Raji (cell line): ENCODE measurements around the gene ADPRHL1.

Experiments used
- POLR2A ChIP-seq: IDR thresholded peaks from 2 replicates; pipeline ENCODE4 v1.6.1; 2011; ENCODE audit warnings: low read depth, low read length, control low read depth; ENCODE audit not compliant: insufficient read depth

ADPRHL1 gene

GRCh38 chr13:113452942-113453901 is at the start of gene ADPRHL1:
TSS of gene ADPRHL1 (minus strand) at chr13:113453488. CDS start at chr13:113453437, 51 bp downstream.
- TF ChIP-seq POLR2A, result no peak

GRCh38 chr13:113502686-113503085 is 49.4 kb upstream of the ADPRHL1 start:
- TF ChIP-seq POLR2A, result no peak

DNA sequence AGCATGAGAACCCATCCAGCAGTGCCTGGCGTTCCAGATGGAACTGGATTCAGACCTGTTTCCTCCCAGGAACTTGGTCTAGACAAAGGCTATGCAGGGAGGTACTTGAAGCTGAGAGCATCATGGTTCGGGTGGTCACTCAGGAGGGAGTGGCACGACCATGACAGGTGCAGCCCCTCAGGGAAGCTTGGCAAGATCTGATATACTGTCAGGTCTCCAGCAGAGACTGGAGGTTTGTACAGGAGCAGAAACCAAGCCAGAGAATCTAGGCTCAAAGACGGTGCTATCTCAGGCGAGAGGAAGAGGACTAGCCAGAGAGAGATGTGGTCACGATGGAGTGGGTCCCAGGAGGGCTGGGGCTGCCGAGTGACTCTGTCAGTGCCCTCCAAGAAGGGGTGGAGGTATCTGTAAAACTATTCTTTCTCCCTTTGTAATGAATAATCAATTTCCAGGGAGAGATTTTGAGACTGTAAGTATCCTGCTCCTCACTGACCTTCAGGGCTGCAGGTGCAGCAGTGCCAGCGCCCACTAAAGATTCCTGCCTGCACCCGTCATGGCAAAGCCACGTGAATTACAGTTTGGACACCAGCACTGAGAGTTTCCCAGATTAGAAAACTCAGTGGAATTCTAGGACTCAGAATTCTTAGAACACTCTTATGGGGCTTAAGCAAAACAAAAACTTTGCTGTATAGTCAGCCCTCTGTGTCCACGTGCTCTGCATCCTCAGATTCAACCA is 47.4 kb upstream of the ADPRHL1 start:
- no peak for TF ChIP-seq POLR2A

- no peak for TF ChIP-seq POLR2A
These were observed 46.6 kb upstream of the ADPRHL1 start for GRCh38 chr13:113499936-113500335.

DNA sequence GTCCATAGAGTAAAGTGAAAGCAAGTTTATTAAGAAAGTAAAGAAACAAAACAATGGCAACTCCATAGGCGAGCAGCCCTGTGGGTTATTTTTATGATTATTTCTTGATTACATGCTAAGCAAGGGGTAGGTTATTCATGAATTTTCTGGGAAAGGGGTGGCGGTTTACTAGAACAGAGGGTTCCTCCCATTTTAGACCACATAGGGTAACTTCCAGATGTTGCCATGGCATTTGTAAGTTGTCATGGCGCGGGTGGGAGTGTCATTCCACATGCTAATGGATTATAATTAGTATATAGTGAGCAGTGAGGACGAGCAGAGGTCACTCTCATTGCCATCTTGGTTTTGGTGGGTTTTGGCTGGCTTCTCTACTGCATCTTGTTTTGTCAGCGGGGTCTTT is 45.6 kb upstream of the ADPRHL1 start:
- TF ChIP-seq POLR2A, result no peak

DNA sequence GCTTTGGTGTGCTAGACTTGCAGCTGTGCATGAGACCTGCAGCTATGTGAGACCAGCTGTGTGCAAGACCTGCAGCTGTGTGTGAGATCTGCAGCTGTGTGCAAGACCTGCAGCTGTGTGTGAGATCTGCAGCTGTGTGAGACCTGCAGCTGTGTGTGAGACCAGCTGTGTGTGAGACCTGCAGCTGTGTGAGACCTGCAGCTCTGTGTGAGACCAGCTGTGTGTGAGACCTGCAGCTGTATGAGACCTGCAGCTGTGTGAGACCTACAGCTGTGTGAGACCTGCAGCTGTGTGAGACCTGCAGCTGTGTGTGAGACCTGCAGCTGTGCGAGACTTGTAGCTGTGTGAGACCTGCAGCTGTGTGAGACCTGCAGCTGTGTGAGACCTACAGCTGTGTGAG is 43.9 kb upstream of the ADPRHL1 start:
- no peak for TF ChIP-seq POLR2A

- no peak for TF ChIP-seq POLR2A
These were observed 42.4 kb upstream of the ADPRHL1 start for GRCh38 chr13:113495494-113496210.

DNA sequence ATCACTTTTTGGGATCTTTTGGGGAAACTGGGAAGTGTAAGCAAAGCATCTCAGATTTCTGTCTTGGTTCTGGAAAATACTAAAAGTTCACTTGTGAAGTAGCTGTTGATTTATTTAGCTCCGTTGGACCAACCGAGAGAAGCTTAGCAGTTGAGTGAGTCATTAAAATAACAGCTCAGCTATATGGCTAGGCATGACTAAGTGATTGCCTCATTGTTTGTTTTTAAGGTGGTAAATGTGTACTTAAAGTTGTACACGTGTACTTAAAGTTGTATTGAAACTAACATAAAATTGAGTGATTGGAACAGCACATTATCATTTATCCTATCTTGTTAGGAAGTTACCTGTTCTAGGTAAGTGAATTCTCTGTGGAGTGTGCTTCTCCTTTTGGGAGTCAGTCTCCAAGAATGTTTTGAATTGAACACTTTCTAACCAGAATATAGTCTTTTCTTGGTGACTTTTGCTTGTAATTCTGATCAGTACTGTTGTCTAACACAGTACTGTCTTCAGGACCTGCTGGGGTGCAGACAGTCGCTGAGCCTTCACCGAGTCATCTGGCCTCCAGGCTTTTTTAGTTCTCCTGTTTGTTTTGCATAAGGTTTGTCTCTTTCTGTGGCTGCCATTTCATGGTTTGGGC is 40.1 kb upstream of the ADPRHL1 start:
- no peak for TF ChIP-seq POLR2A

- no peak for TF ChIP-seq POLR2A
These were observed 38.7 kb upstream of the ADPRHL1 start for GRCh38 chr13:113491982-113492381.

- no peak for TF ChIP-seq POLR2A
These were observed 38.2 kb upstream of the ADPRHL1 start for GRCh38 chr13:113491418-113491883.

DNA sequence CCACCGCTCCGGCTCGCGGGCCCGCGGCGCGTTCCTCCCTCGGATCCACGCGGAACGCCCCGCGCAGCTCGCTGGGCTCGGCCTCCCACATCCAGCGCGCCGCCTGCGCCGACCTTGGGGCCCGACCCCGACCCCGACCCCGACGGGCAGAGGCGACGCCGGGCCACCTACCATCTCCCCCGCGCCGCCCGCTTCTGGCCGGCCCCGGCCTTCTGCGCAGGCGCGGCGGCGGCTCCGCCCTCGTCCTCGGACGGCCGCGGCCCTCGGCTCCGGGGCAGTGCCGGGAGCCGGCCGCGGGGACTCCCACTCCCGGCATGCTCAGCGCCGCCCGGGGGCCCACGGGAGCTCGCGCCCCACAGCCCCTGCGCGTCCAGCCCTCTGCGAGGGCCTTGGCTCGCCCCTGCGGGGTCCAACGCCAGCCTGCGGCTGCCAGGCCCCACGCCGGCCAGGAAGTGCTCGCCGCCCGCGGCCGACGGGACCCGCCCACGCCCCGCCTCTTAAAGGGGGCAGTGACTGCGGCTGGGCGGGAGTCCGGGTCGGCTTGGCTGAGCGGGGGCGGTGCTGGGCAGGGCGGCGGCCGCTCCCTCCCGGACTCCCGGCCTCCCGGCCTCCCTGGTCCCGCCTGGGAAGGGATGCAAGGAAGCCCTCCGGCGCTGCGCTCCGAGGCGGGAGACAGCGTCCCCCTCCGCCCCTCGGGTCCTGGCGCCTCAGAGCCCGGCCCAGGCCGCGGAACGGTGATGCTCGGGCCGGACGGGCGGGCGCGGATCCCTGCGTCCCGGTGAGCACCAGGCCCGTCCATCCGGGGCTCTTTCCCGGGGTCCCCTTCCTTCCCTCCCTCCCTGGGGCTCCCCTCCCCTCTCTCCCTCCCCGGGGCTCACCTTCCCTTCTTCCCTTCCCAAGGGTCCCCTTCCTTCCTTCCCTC is 37.5 kb upstream of the ADPRHL1 start, which contains the start of gene DCUN1D2:
Gene DCUN1D2, minus strand, starts transcription at position 216 of the 922 bp plus-strand sequence. Its CDS starts 42 bp downstream, at position 174.
- peak; percentile 68 for TF ChIP-seq POLR2A

DNA sequence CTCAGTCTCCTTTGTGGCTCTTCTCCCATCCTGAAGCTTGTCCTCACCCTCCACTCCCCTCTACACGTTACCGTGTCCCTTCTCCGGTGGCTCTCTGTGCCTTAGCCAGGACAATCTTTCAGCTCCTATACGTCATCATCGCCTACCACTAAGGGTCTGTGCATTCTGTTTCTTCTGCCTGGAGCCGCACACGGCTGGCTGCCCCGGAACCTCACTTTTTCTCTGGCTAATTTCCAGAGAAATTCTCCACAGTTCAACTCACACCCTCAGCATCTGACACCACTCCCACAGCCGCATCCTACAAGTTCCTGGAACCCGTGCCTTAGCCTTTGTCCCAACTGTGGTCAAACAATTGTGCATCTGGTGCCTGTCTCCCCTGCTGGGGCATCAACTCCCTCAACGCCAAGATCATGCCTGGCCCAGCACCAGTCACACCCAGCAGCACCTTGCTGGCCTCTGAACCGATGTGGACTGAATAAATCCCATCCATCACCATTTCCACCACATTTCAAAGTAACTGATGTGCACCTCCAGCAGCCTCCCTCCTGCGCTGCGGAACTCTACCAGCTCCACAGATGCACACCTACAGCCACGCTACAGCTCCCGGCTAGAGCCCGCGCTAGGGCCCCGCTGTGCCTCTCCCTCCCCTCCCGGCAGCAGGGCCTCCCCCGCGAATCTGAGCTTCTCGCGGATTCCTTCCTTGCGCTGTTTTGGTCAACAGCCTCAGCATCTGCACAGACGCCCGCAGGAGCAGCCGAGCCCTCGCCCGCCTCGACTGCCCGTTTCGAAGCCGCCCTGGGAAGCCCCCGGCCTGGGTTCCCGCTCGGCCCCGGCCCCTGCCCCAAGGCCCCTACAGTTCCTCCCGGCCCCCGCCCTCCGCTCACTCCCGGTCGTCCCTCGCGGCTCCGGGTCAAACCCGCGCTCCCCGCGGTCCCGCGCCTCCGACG is 36.5 kb upstream of the ADPRHL1 start:
- TF ChIP-seq POLR2A, result no peak

DNA sequence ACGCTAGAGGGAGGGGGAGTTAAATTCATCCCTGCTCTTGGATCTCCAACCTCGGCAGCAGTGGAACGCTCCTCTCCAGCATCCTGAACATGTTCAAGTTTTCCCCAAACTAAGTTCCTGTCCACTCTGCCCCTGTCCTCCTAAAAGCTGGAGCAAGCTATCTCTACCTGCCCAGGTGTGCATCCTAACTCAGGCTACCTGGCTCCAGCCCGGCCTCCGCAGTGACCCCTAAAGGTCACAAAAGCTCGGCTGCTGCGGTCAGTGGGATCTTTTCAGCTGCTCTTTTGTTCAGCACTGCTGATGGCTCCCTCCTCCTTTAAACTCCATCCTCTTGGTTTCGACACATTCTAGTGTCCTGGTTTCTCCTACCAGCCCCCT is 35.9 kb upstream of the ADPRHL1 start:
- no peak for TF ChIP-seq POLR2A

DNA sequence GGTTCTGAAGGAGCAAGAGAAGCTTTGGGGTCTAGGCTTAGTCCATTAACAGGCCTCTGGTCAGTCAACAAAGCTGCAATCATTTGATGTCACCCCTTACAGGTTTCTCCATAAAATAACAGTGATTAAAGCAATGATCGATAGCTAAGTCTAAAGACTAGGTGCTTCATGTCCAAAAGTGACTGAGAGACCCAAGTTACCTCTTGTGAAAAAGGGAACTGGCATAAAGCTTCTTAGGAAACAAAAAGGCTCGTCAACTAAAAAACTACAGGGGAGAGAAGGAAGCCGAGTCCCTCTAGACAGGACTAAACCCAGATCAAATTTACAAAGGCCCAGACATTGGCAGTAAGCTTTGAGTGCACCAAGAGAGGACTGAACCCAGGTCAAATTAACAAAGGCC is 35.0 kb upstream of the ADPRHL1 start:
- TF ChIP-seq POLR2A, result no peak
